Thymus (tissue), 2 donors: ENCODE measurements around the gene PLCH2. TPM values are rescaled to one million over a fixed set of nuclear protein-coding genes. Genes with fewer than 3 reads are reported as not detected.

ENCODE experiments used
- polyA plus RNA-seq: library from polyadenylated mRNA; stranded (reverse); fragments of 200-250 nt; gene quantifications from one replicate; pipeline ENCODE4 v1.2.3, GENCODE V29; 2013
- total RNA-seq: library from RNA; stranded (reverse); fragments of 120-200 nt; gene quantifications from one replicate; pipeline ENCODE4 v1.2.4, GENCODE V29; 2013
- donor health status: healthy.

The PLCH2 gene
- total and polyA plus RNA-seq, 2 donors: 0.90 to 34.4 TPM

Other genes with a start within 250 kb of the PLCH2 start
- 5.3 TPM for gene SKI, start 248.0 kb upstream of the PLCH2 start, total RNA-seq
- gene SKI, start 248.0 kb upstream of the PLCH2 start, polyA plus RNA-seq: 16.4 TPM
- gene MORN1, start 84.7 kb upstream of the PLCH2 start, total RNA-seq: 5.7 TPM
- gene MORN1, start 84.7 kb upstream of the PLCH2 start, polyA plus RNA-seq: 6.4 TPM
- gene RER1, start 84.4 kb upstream of the PLCH2 start, total RNA-seq: 58.6 TPM
- 85.8 TPM for gene RER1, start 84.4 kb upstream of the PLCH2 start, polyA plus RNA-seq
- 8.8 TPM for gene PEX10, start 63.7 kb upstream of the PLCH2 start, total RNA-seq
- 16.0 TPM for gene PEX10, start 63.7 kb upstream of the PLCH2 start, polyA plus RNA-seq
- gene PANK4, start 50.3 kb downstream of the PLCH2 start, total RNA-seq: 21.6 TPM
- gene PANK4, start 50.3 kb downstream of the PLCH2 start, polyA plus RNA-seq: 27.1 TPM
- gene HES5, start 54.0 kb downstream of the PLCH2 start, total RNA-seq: 0.38 TPM
- gene HES5, start 54.0 kb downstream of the PLCH2 start, polyA plus RNA-seq: 0.55 TPM
- gene TNFRSF14, start 80.1 kb downstream of the PLCH2 start, total RNA-seq: 72.4 TPM
- 233 TPM for gene TNFRSF14, start 80.1 kb downstream of the PLCH2 start, polyA plus RNA-seq
- 11.8 TPM for gene PRXL2B, start 110.5 kb downstream of the PLCH2 start, total RNA-seq
- 12.3 TPM for gene PRXL2B, start 110.5 kb downstream of the PLCH2 start, polyA plus RNA-seq
- gene MMEL1, start 156.7 kb downstream of the PLCH2 start, total RNA-seq: 0.33 TPM
- gene MMEL1, start 156.7 kb downstream of the PLCH2 start, polyA plus RNA-seq: 1.8 TPM